H9 (cell line): ENCODE data around the gene CCDC69. TPM values are rescaled to one million over a fixed set of nuclear protein-coding genes. Genes with fewer than 3 reads are reported as not detected.

Experiments
- DNase-seq: peaks from one replicate; pipeline ENCODE4 v3.0.0-alpha.2; 2017
- H2AFZ ChIP-seq: one replicate; pipeline ENCODE4 v1.6.1; 2013; ENCODE audit warnings: mild to moderate bottlenecking, low read length, control low read depth, moderate library complexity
- H2AK5ac ChIP-seq: 2 replicates; pipeline ENCODE4 v1.6.1; 2013; ENCODE audit warnings: low read length, control low read depth, mixed read lengths; ENCODE audit not compliant: insufficient read length
- H2BK120ac ChIP-seq: one replicate; pipeline ENCODE4 v1.6.1; 2013; ENCODE audit warnings: low read depth, mild to moderate bottlenecking, low read length, control low read depth, inconsistent platforms; ENCODE audit not compliant: poor library complexity, severe bottlenecking
- H2BK12ac ChIP-seq: 2 replicates; pipeline ENCODE4 v1.6.1; 2013; ENCODE audit warnings: low read length, control low read depth, mixed read lengths, low read depth; ENCODE audit not compliant: insufficient read length
- H2BK15ac ChIP-seq: 2 replicates; pipeline ENCODE4 v1.6.1; 2013; ENCODE audit warnings: low read depth, low read length, control low read depth
- H2BK20ac ChIP-seq: one replicate; pipeline ENCODE4 v1.6.1; 2013; ENCODE audit warnings: low read depth, mild to moderate bottlenecking, low read length, control low read depth, inconsistent platforms; ENCODE audit not compliant: poor library complexity, severe bottlenecking
- H2BK5ac ChIP-seq: 2 replicates; pipeline ENCODE4 v1.6.1; 2013; ENCODE audit warnings: low read length, control low read depth, mixed read lengths; ENCODE audit not compliant: insufficient read length
- H3K14ac ChIP-seq: 2 replicates; pipeline ENCODE4 v1.6.1; 2013; ENCODE audit warnings: low read length, control low read depth; ENCODE audit not compliant: insufficient read depth
- H3K18ac ChIP-seq: 2 replicates; pipeline ENCODE4 v1.6.1; 2013; ENCODE audit warnings: low read depth, mild to moderate bottlenecking, mixed read lengths, low read length, control low read depth; ENCODE audit not compliant: insufficient read length
- H3K23ac ChIP-seq: 2 replicates; pipeline ENCODE4 v1.6.1; 2013; ENCODE audit warnings: low read length, control low read depth, mixed read lengths, low read depth; ENCODE audit not compliant: insufficient read length
- H3K23me2 ChIP-seq: 2 replicates; pipeline ENCODE4 v1.6.1; 2013; ENCODE audit warnings: low read depth, mild to moderate bottlenecking, mixed read lengths, low read length, control low read depth; ENCODE audit not compliant: insufficient read length, poor library complexity, severe bottlenecking
- H3K27ac ChIP-seq: 2 replicates; pipeline ENCODE4 v1.5.1; 2013; ENCODE audit warnings: low read length, control low read depth, mixed read lengths, low read depth; ENCODE audit not compliant: insufficient read length
- H3K27me3 ChIP-seq: 2 replicates; pipeline ENCODE4 v1.6.1; 2013; ENCODE audit warnings: low read length, control low read depth, inconsistent platforms; ENCODE audit not compliant: insufficient read depth
- H3K4ac ChIP-seq: 2 replicates; pipeline ENCODE4 v1.6.1; 2013; ENCODE audit warnings: low read depth, mild to moderate bottlenecking, control low read depth, inconsistent platforms, low read length, moderate library complexity
- H3K4me1 ChIP-seq: 2 replicates; pipeline ENCODE4 v1.6.1; 2013; ENCODE audit warnings: low read length, control low read depth, inconsistent platforms; ENCODE audit not compliant: insufficient read depth
- H3K4me2 ChIP-seq: 2 replicates; pipeline ENCODE4 v1.6.1; 2013; ENCODE audit warnings: low read length, control low read depth, mixed read lengths; ENCODE audit not compliant: insufficient read length, insufficient read depth
- H3K56ac ChIP-seq: 2 replicates; pipeline ENCODE4 v1.6.1; 2013; ENCODE audit warnings: low read depth, mild to moderate bottlenecking, mixed read lengths, low read length, control low read depth; ENCODE audit not compliant: insufficient read length
- H3K79me1 ChIP-seq: 2 replicates; pipeline ENCODE4 v1.6.1; 2013; ENCODE audit warnings: low read depth, mild to moderate bottlenecking, moderate library complexity, low read length, control low read depth, inconsistent platforms; ENCODE audit not compliant: insufficient read depth, poor library complexity, severe bottlenecking
- H3K79me2 ChIP-seq: 2 replicates; pipeline ENCODE4 v1.6.1; 2013; ENCODE audit warnings: low read length, control low read depth, inconsistent platforms; ENCODE audit not compliant: insufficient read depth
- H3K9ac ChIP-seq: 2 replicates; pipeline ENCODE4 v1.6.1; 2013; ENCODE audit warnings: low read length, control low read depth, mixed read lengths; ENCODE audit not compliant: insufficient read length; ENCODE audit errors: extremely low read depth
- H3K9me3 ChIP-seq: one replicate; pipeline ENCODE4 v1.6.1; 2013; ENCODE audit warnings: low read depth, low read length, inconsistent platforms; ENCODE audit not compliant: control insufficient read depth
- H3T11ph ChIP-seq: one replicate; pipeline ENCODE4 v1.6.1; 2013; ENCODE audit warnings: mild to moderate bottlenecking, low read length, control low read depth, inconsistent platforms
- H4K20me1 ChIP-seq: one replicate; pipeline ENCODE4 v1.6.1; 2013; ENCODE audit not compliant: control insufficient read depth, insufficient read length, insufficient read depth
- H4K5ac ChIP-seq: 2 replicates; pipeline ENCODE4 v1.6.1; 2013; ENCODE audit warnings: low read depth, mild to moderate bottlenecking, mixed read lengths, low read length, control low read depth; ENCODE audit not compliant: insufficient read length
- H4K8ac ChIP-seq: replicated peaks from 2 replicates; pipeline ENCODE4 v1.6.1; 2013; ENCODE audit warnings: low read length, control low read depth, mixed read lengths, low read depth; ENCODE audit not compliant: insufficient read length
- H4K91ac ChIP-seq: 2 replicates; pipeline ENCODE4 v1.6.1; 2013; ENCODE audit warnings: low read depth, mild to moderate bottlenecking, moderate library complexity, mixed read lengths, low read length, control low read depth; ENCODE audit not compliant: insufficient read length
- H3K27ac Mint-ChIP-seq, 3 experiments: 2 replicates in 2 of 3; 3 replicates in 1 of 3; pipeline ENCODE4 v1.8.0; 2020 to 2021; ENCODE audit warnings: mixed read lengths in 3 of 3, mild to moderate bottlenecking in 1 of 3, moderate library complexity in 1 of 3
- H3K27me3 Mint-ChIP-seq: 2 replicates; pipeline ENCODE4 v1.8.0; 2021; ENCODE audit warnings: low read depth, mild to moderate bottlenecking, moderate library complexity, mixed read lengths
- H3K36me3 Mint-ChIP-seq, 3 experiments: 2 replicates in 2 of 3; 3 replicates in 1 of 3; pipeline ENCODE4 v1.8.0; 2020 to 2021; ENCODE audit warnings: low read depth in 3 of 3, mixed read lengths in 3 of 3; ENCODE audit not compliant: insufficient read depth in 1 of 3
- H3K4me1 Mint-ChIP-seq, 2 experiments: 2 replicates each; pipeline ENCODE4 v1.8.0; 2020; ENCODE audit warnings: mixed read lengths in 2 of 2
- H3K4me3 Mint-ChIP-seq, 2 experiments: 2 replicates in 1 of 2; 3 replicates in 1 of 2; pipeline ENCODE4 v1.8.0; 2020 to 2021; ENCODE audit warnings: mild to moderate bottlenecking in 2 of 2, mixed read lengths in 2 of 2, moderate library complexity in 1 of 2
- H3K9me3 Mint-ChIP-seq, 2 experiments: 2 replicates in 1 of 2; 3 replicates in 1 of 2; pipeline ENCODE4 v1.8.0; 2020; ENCODE audit warnings: mild to moderate bottlenecking in 2 of 2, mixed read lengths in 2 of 2, moderate library complexity in 1 of 2
- CTCF ChIP-seq: fragments of 200-600 bp; sonication (generic); conservative IDR thresholded peaks from 3 replicates; pipeline ENCODE4 v1.8.0; 2021; ENCODE audit warnings: antibody characterized with exemption, mild to moderate bottlenecking
- WGBS: extraction: QIAGEN DNeasy Blood & Tissue Kit; methylation state at CpG from one replicate; pipeline ENCODE4 v1.1.7; 2013; ENCODE audit warnings: missing lambda C conversion rate, low lambda C conversion rate, mixed read lengths; ENCODE audit not compliant: insufficient read length; ENCODE audit errors: extremely low coverage; 5-methylcytosine and 5-hydroxymethylcytosine counted together
- total RNA-seq: library from RNA; stranded (reverse); gene quantifications from 2 replicates; pipeline ENCODE4 v1.2.1, GENCODE V29; 2021

CCDC69 gene
- total RNA-seq, 1 experiment from 2014 or later = 5.3 TPM

GRCh38 chr5:151181818-151182523 lies 41.9 kb downstream of the CCDC69 start:
- Histone ChIP-seq H3K56ac (no peak overlapping the region), H3K4ac (no peak overlapping the region), H3K4me2 (no peak overlapping the region), H3K9ac (no peak overlapping the region), H2AK5ac (no peak overlapping the region), H3K4me1 (peaks cover 3% of the 10 kb centered on the region; the same call in 1 of the 2 replicates), H4K8ac (no peak overlapping the region), H2BK5ac (no peak overlapping the region), H3K27ac (no peak overlapping the region), H3K79me2 (no peaks in the 10 kb centered on the region), H3K79me1 (no peaks in the 10 kb centered on the region), H2BK12ac (no peak overlapping the region), H3K27me3 (no peaks in the 10 kb centered on the region), H3K23ac (no peak overlapping the region), H3K18ac (no peak overlapping the region), H2BK120ac (no peak overlapping the region), H3T11ph (no peak overlapping the region), H3K9me3 (no peaks in the 10 kb centered on the region), H2AFZ (no peak overlapping the region), H3K23me2 (no peaks in the 10 kb centered on the region), H3K14ac (no peak overlapping the region), H4K91ac (no peak overlapping the region), H4K5ac (no peak overlapping the region), H2BK15ac (no peak overlapping the region), H2BK20ac (no peak overlapping the region), H4K20me1 (no peaks in the 10 kb centered on the region)
- WGBS = no CpG with 5 or more reads among the region's 4 CpGs
- no peak overlapping the region for H3K27ac Mint-ChIP-seq
- H3K4me3 Mint-ChIP-seq = no peak overlapping the region
- TF ChIP-seq CTCF = no peak
- H3K4me1 Mint-ChIP-seq = peaks cover 10 to 15% of the 10 kb centered on the region in 2 experiments
- no peak for DNase-seq
- H3K9me3 Mint-ChIP-seq = no peaks in the 10 kb centered on the region
- H3K27me3 Mint-ChIP-seq = peaks cover 5% of the 10 kb centered on the region; the same call in 1 of the 2 replicates
- no peaks in the 10 kb centered on the region for H3K36me3 Mint-ChIP-seq
